Activated naive CD4-positive, alpha-beta T cell treated with anti-CD3 and anti-CD28 coated beads, Interleukin-2, amount 10 ng/mL, durations not matched to agents 7 days and 5 days (primary cell): ENCODE data around the gene POP5.
"Not testable (repeated sequence)": the region's sequence is repeated elsewhere in the genome, so short reads cannot be mapped to it uniquely, and the experiment has no call there.

Experiments used
- CTCF ChIA-PET: fragments of 350-600 bp; sonication (Branson Sonifier 250); formaldehyde crosslinking; loops from one replicate; lab custom pipeline; 2021; ENCODE audit warnings: antibody characterized with exemption; lab: Charles Lee
- DNase-seq: peaks from one replicate; pipeline ENCODE4 v3.0.0-alpha.2; 2020
- H3K27ac Mint-ChIP-seq: one replicate; pipeline ENCODE4 v1.8.0; 2021; ENCODE audit warnings: mild to moderate bottlenecking, moderate library complexity, mixed read lengths
- H3K27me3 Mint-ChIP-seq: one replicate; pipeline ENCODE4 v1.8.0; 2021; ENCODE audit warnings: mild to moderate bottlenecking, mixed read lengths
- H3K36me3 Mint-ChIP-seq: one replicate; pipeline ENCODE4 v1.8.0; 2021; ENCODE audit warnings: mixed read lengths
- H3K4me1 Mint-ChIP-seq: one replicate; pipeline ENCODE4 v1.8.0; 2021; ENCODE audit warnings: mixed read lengths
- H3K4me3 Mint-ChIP-seq: one replicate; pipeline ENCODE4 v1.8.0; 2021; ENCODE audit warnings: mild to moderate bottlenecking, moderate library complexity, mixed read lengths
- H3K9me3 Mint-ChIP-seq: one replicate; pipeline ENCODE4 v1.8.0; 2021; ENCODE audit warnings: mixed read lengths

Gene POP5, protein sequence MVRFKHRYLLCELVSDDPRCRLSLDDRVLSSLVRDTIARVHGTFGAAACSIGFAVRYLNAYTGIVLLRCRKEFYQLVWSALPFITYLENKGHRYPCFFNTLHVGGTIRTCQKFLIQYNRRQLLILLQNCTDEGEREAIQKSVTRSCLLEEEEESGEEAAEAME

DNA sequence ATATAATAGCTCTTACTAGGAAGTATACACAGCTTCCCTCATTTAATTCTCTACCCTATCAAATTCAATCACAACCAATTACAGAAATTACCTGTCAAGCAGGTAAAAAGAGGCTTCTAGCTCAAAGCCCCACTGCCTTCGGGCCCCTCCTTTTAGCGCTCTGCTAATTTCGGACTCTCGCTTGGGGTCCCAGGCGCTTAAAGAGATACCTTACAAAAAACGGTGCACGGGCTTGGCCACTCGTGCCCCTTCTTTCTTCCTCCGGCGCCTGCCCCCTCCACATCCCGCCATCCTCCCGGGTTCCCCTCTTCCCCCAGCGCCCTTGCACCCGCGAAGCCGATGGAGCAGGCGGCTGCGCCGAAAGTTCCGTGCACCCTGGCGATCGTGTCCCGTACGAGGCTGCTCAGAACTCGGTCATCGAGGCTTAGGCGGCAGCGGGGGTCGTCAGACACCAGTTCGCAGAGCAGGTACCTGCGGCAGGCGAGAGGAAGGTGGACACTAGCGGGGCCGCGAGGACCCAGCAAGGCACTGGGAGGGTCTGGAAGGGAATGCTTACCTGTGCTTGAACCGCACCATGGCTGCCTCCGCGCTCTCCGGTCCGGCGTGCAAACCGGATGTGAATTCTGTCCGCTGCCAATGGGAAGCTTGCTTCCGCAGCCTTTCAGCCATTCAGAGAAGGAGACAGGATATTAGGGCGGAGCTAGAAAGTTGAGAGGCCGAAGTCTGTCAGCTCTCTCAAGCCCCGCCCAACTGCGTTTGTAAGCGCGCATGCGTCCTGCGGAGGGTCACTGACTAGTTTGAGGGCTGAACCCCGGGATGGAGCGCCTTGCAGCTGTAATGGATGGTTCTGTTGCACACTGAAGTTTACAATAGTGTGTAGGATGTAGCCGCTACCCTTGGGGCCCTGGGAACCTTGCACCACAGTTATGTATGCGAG, at the start of gene POP5:
TSS of gene POP5 (minus strand) at position 616 of the 937 bp plus-strand sequence. CDS start at position 576, 40 bp downstream.
- H3K36me3 Mint-ChIP-seq = peaks cover 39% of the 10 kb centered on the region
- H3K4me1 Mint-ChIP-seq = peaks cover 49% of the 10 kb centered on the region
- CTCF ChIA-PET = interaction anchor here (0.7 to 3.5 kb wide), 16 partner anchors 9 to 617 kb away, joined by 3 to 25 read pairs (median 5); partner anchors contain the start of genes SRSF9 and UNC119B
- peak within 1 kb of the TSS; percentile 99 for H3K4me3 Mint-ChIP-seq
- H3K9me3 Mint-ChIP-seq = no peaks in the 10 kb centered on the region
- H3K27ac Mint-ChIP-seq = peak within 1 kb of the TSS; percentile 89
- DNase-seq = peak; percentile 97
- H3K27me3 Mint-ChIP-seq = peaks cover 33% of the 10 kb centered on the region

- CTCF ChIA-PET = interaction anchor here (1.0 to 1.4 kb wide), 2 partner anchors 11 to 29 kb away, joined by 3 read pairs; partner anchors contain the start of gene CABP1
- peaks cover 25% of the 10 kb centered on the region for H3K27me3 Mint-ChIP-seq
Observed at GRCh38 chr12:120630104-120630892, 49.1 kb upstream of the POP5 start.

GRCh38 chr12:120628919-120629318, 47.7 kb upstream of the POP5 start:
- Mint-ChIP-seq H3K36me3 (no peaks in the 10 kb centered on the region), H3K4me1 (no peaks in the 10 kb centered on the region), H3K9me3 (no peaks in the 10 kb centered on the region), H3K27me3 (peaks cover 25% of the 10 kb centered on the region), H3K27ac (no peak overlapping the region), H3K4me3 (no peak overlapping the region)
- no peak for DNase-seq
- CTCF ChIA-PET = interaction anchor here (0.7 to 2.2 kb wide), 4 partner anchors 20 to 388 kb away, joined by 3 to 7 read pairs (median 3); partner anchors contain the start of gene C12orf43

More at GRCh38 chr12:120630104-120630892, 49.1 kb upstream of the POP5 start:
- Mint-ChIP-seq H3K27ac (no peak overlapping the region), H3K4me3 (no peak overlapping the region), H3K9me3 (no peaks in the 10 kb centered on the region), H3K4me1 (no peaks in the 10 kb centered on the region), H3K36me3 (no peaks in the 10 kb centered on the region)
- no peak for DNase-seq

- CTCF ChIA-PET = interaction anchor here (0.6 to 1.9 kb wide), 9 partner anchors 9 to 346 kb away, joined by 3 to 10 read pairs (median 3); no protein-coding TSS in a partner anchor
- no peaks in the 10 kb centered on the region for H3K9me3 Mint-ChIP-seq
- no peak overlapping the region for H3K4me3 Mint-ChIP-seq
- no peak overlapping the region for H3K27ac Mint-ChIP-seq
- H3K4me1 Mint-ChIP-seq = no peaks in the 10 kb centered on the region
- DNase-seq = peak; percentile 37
- no peaks in the 10 kb centered on the region for H3K36me3 Mint-ChIP-seq
- H3K27me3 Mint-ChIP-seq = peaks cover 24% of the 10 kb centered on the region
Observed at GRCh38 chr12:120625557-120626419, 44.6 kb upstream of the POP5 start.

GRCh38 chr12:120620624-120621023, 39.4 kb upstream of the POP5 start:
- Mint-ChIP-seq H3K4me3 (no peak overlapping the region), H3K9me3 (no peaks in the 10 kb centered on the region), H3K27ac (no peak overlapping the region), H3K27me3 (peaks cover 40% of the 10 kb centered on the region), H3K36me3 (no peaks in the 10 kb centered on the region), H3K4me1 (no peaks in the 10 kb centered on the region)
- DNase-seq = no peak
- CTCF ChIA-PET = interaction anchor here (1.1 to 1.4 kb wide), 2 partner anchors 26 to 351 kb away, joined by 3 read pairs; no protein-coding TSS in a partner anchor

DNA sequence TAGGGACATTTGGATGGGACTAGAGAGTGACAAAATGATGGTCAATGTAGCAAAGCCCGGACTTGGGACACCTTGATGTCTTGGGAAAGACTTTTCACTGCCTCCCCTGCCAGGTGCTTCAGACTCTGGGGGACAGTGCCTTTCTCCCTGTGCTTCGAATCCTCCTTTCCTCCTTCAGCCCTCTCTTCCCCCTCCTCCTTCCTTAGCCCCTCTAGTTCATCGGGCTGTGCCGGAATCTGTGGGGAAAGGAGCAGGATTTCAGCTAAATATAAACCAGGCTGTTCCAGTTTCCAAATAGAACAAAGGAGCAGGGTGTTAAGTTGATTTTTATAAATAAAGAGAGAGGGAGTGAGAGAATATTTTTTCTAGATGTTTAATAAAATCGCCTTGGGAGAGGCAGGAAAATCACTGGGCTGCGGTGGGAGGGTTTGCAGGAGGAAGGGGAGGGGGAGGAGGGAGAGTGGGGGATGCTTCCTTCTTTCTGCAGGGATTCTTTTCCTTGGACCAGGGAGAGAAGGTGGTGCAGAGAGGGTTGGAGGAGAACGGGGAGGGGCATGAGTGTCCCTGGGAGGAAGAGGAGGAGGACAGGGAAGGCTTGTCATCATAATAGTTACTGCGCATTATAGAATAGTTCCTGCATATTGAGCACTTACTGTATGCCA, 37.9 kb upstream of the POP5 start:
- H3K9me3 Mint-ChIP-seq = no peaks in the 10 kb centered on the region
- no peak for DNase-seq
- peaks cover 43% of the 10 kb centered on the region for H3K27me3 Mint-ChIP-seq
- CTCF ChIA-PET = no interaction called here
- H3K4me3 Mint-ChIP-seq = no peak overlapping the region
- no peaks in the 10 kb centered on the region for H3K36me3 Mint-ChIP-seq
- H3K4me1 Mint-ChIP-seq = no peaks in the 10 kb centered on the region
- H3K27ac Mint-ChIP-seq = no peak overlapping the region

- CTCF ChIA-PET, H3K4me1 Mint-ChIP-seq, H3K27ac Mint-ChIP-seq, H3K9me3 Mint-ChIP-seq, H3K4me3 Mint-ChIP-seq, DNase-seq, H3K36me3 Mint-ChIP-seq: not testable (repeated sequence)
- H3K27me3 Mint-ChIP-seq = peaks cover 48% of the 10 kb centered on the region
Observed at GRCh38 chr12:120617767-120618166, 36.6 kb upstream of the POP5 start.

GRCh38 chr12:120617193-120617592, 36.0 kb upstream of the POP5 start:
- H3K9me3 Mint-ChIP-seq, H3K36me3 Mint-ChIP-seq, H3K4me1 Mint-ChIP-seq, CTCF ChIA-PET, H3K4me3 Mint-ChIP-seq, H3K27ac Mint-ChIP-seq, DNase-seq: not testable (repeated sequence)
- peaks cover 47% of the 10 kb centered on the region for H3K27me3 Mint-ChIP-seq

- DNase-seq = no peak
- no peaks in the 10 kb centered on the region for H3K9me3 Mint-ChIP-seq
Observed at GRCh38 chr12:120614848-120615247, 33.6 kb upstream of the POP5 start.

DNA sequence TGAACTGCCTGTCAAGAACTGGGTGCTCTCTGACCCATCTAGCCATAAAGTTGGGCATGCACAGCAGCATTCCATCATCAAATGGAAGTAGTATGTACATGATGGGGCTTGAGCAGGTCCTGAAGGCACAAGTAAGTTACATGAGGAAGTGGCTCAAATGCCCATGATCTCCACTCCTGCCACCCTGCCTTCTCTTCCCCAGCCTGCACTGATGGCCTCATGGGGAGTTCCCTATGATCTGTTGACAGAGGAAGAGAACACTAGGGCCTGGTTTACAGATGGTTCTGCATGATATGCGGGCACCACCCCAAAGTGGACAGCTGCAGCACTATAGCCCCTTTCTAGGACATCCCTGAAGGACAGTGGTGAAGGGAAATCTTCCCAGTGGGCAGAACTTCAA, 30.3 kb upstream of the POP5 start:
- H3K4me1 Mint-ChIP-seq, H3K27ac Mint-ChIP-seq, H3K9me3 Mint-ChIP-seq, H3K4me3 Mint-ChIP-seq, H3K36me3 Mint-ChIP-seq, DNase-seq, CTCF ChIA-PET: not testable (repeated sequence)
- H3K27me3 Mint-ChIP-seq = peaks cover 19% of the 10 kb centered on the region

More at GRCh38 chr12:120614848-120615247, 33.6 kb upstream of the POP5 start:
- CTCF ChIA-PET = no interaction called here
- Mint-ChIP-seq H3K36me3 (no peaks in the 10 kb centered on the region), H3K4me1 (no peaks in the 10 kb centered on the region), H3K4me3 (no peak overlapping the region), H3K27me3 (peaks cover 44% of the 10 kb centered on the region), H3K27ac (no peak overlapping the region)

DNA sequence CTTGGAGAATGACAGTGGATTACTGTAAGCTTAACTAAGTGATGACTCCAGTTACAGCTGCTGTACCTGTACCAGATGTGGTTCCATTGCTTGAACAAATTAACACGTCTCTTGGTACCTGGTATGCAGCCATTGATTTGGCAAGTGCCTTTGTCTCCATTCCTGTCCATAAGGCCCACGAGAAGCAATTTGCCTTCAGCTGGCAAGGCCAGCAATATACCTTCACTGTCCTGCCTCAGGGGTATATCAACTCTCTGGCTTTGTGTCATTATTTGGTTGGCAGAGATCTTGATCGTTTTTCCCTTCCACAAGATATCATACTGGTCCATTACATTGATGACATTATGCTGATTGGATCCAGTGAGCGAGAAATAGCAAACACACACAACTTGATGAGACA, 29.4 kb upstream of the POP5 start:
- Mint-ChIP-seq H3K36me3 (no peaks in the 10 kb centered on the region), H3K9me3 (no peaks in the 10 kb centered on the region), H3K4me3 (no peak overlapping the region), H3K4me1 (no peaks in the 10 kb centered on the region), H3K27me3 (peaks cover 19% of the 10 kb centered on the region), H3K27ac (no peak overlapping the region)
- no peak for DNase-seq
- CTCF ChIA-PET = no interaction called here

DNA sequence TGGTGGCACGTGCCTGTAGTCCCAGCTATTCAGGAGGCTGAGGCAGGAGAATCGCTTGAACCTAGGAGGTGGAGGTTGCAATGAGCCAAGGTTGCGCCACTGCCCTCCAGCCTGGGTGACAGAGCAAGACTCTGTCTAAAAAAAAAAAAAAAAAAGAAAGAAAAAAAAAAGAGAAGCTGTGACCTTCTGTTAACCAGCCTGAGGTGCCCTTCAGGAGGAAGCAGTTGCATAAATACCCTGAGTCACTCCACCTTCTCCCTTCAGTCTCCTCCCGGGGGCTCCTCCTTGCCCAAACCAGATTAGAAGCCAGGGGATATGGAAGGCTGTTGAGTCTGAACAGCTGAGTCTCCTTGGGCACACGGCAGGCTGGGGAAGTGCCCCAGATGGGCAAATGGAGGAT, 21.2 kb upstream of the POP5 start:
- not testable (repeated sequence) for H3K27ac Mint-ChIP-seq, DNase-seq, H3K4me1 Mint-ChIP-seq, H3K9me3 Mint-ChIP-seq, H3K4me3 Mint-ChIP-seq, H3K36me3 Mint-ChIP-seq
- CTCF ChIA-PET = interaction anchor here (0.6 to 1.1 kb wide), 5 partner anchors 19 to 247 kb away, joined by 3 to 6 read pairs (median 3); no protein-coding TSS in a partner anchor
- peaks cover 43% of the 10 kb centered on the region for H3K27me3 Mint-ChIP-seq
